GM21390 (cell line): ENCODE measurements around the gene DMRTA1.
"Not testable (repeated sequence)": the region's sequence is repeated elsewhere in the genome, so short reads cannot be mapped to it uniquely, and the experiment has no call there.

Experiments
- ATAC-seq: cut with Tn5 transposase; IDR thresholded peaks from one replicate; pipeline ENCODE4 v1.9.1; 2021; ENCODE audit not compliant: unreplicated experiment

DMRTA1 gene

GRCh38 chr9:22446589-22446949 is at the start of gene DMRTA1:
Gene DMRTA1 (plus strand): TSS chr9:22446824. CDS start chr9:22447066, 242 bp downstream.
- peak; percentile 28 for ATAC-seq

- ATAC-seq, result no peak
Observed at GRCh38 chr9:22401671-22402070, 45.0 kb upstream of the DMRTA1 start.

- no peak for ATAC-seq
Observed at GRCh38 chr9:22405869-22406659, 40.6 kb upstream of the DMRTA1 start.

- ATAC-seq, result no peak
Observed at GRCh38 chr9:22413884-22414283, 32.7 kb upstream of the DMRTA1 start.

GRCh38 chr9:22415941-22416691 is 30.5 kb upstream of the DMRTA1 start:
- no peak for ATAC-seq

- no peak for ATAC-seq
Observed at GRCh38 chr9:22416692-22417060, 29.9 kb upstream of the DMRTA1 start.

GRCh38 chr9:22423566-22423965 is 23.1 kb upstream of the DMRTA1 start:
- ATAC-seq, result no peak

- no peak for ATAC-seq
Observed at GRCh38 chr9:22424616-22425015, 22.0 kb upstream of the DMRTA1 start.

- ATAC-seq, result no peak
Observed at GRCh38 chr9:22425551-22425950, 21.1 kb upstream of the DMRTA1 start.

GRCh38 chr9:22427226-22427880 is 19.3 kb upstream of the DMRTA1 start:
- ATAC-seq, result no peak

- no peak for ATAC-seq
Observed at GRCh38 chr9:22433691-22434090, 12.9 kb upstream of the DMRTA1 start.

- ATAC-seq, result not testable (repeated sequence)
Observed at GRCh38 chr9:22435252-22435651, 11.4 kb upstream of the DMRTA1 start.

- not testable (repeated sequence) for ATAC-seq
Observed at GRCh38 chr9:22437461-22438067, 9.1 kb upstream of the DMRTA1 start.

- no peak for ATAC-seq
Observed at GRCh38 chr9:22440841-22441240, 5.8 kb upstream of the DMRTA1 start.

GRCh38 chr9:22446950-22447617 is 460 bp downstream of the DMRTA1 start:
- peak; percentile 76 for ATAC-seq

- no peak for ATAC-seq
Observed at GRCh38 chr9:22447618-22448305, 1.1 kb downstream of the DMRTA1 start.

GRCh38 chr9:22449719-22450118 is 3.1 kb downstream of the DMRTA1 start:
- ATAC-seq, result no peak

GRCh38 chr9:22452415-22453010 is 5.9 kb downstream of the DMRTA1 start:
- ATAC-seq, result peak; percentile 62

- ATAC-seq, result no peak
Observed at GRCh38 chr9:22454016-22454415, 7.4 kb downstream of the DMRTA1 start.

- ATAC-seq, result no peak
Observed at GRCh38 chr9:22455181-22455580, 8.6 kb downstream of the DMRTA1 start.
